ENCODE data around the gene TMEM232. TPM values are rescaled to one million over a fixed set of nuclear protein-coding genes. Genes with fewer than 3 reads are reported as not detected.

TMEM232 gene
- total and polyA plus RNA-seq, 7 donors, result 0.25 to 1.4 (median 0.58) TPM

DNA sequence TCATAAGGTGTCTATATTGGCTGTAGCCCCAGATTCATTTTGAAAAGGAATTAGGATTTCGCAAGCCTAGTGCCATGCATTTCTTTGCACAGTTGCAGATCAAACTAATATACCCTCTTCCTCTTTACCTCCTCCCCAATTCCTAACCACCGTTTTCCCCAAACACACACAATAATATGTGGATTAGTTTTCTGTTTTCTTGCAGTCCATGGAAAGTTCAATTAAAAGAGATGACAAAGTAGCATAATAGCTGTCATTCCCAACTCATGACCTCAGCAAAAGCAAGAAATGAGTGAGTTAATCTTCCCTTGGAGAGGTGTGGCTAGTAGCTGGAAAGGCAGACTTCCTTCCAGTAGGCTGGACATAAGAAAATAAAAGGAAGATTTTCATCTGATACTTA, 349.1 kb downstream of the TMEM232 start:
- intact Hi-C loops (cut with DNase I), result no loop called here
- Histone ChIP-seq H3K4me3 (no peak overlapping the region), H3K36me3 (ENCODE audit: insufficient read depth in 1 of 2, low read depth in 1 of 2) (no peaks in the 10 kb centered on the region), H3K27ac (no peak overlapping the region), H3K27me3 (ENCODE audit: insufficient read depth in 3 of 3, low read length in 2 of 3) (no peaks in the 10 kb centered on the region), H3K4me1 (no peaks in the 10 kb centered on the region), H3K9me3 (no peaks in the 10 kb centered on the region)
- TF ChIP-seq, protein P1, sequence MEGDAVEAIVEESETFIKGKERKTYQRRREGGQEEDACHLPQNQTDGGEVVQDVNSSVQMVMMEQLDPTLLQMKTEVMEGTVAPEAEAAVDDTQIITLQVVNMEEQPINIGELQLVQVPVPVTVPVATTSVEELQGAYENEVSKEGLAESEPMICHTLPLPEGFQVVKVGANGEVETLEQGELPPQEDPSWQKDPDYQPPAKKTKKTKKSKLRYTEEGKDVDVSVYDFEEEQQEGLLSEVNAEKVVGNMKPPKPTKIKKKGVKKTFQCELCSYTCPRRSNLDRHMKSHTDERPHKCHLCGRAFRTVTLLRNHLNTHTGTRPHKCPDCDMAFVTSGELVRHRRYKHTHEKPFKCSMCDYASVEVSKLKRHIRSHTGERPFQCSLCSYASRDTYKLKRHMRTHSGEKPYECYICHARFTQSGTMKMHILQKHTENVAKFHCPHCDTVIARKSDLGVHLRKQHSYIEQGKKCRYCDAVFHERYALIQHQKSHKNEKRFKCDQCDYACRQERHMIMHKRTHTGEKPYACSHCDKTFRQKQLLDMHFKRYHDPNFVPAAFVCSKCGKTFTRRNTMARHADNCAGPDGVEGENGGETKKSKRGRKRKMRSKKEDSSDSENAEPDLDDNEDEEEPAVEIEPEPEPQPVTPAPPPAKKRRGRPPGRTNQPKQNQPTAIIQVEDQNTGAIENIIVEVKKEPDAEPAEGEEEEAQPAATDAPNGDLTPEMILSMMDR (IDR thresholded peaks at IDR 0.05), result no peak
- ATAC-seq (no peak), DNase-seq (no peak)
- whole genome bisulfite sequencing, 3 donors, result 65 to 70% (median 65%) methylated on average over 2 of the region's 2 CpGs

DNA sequence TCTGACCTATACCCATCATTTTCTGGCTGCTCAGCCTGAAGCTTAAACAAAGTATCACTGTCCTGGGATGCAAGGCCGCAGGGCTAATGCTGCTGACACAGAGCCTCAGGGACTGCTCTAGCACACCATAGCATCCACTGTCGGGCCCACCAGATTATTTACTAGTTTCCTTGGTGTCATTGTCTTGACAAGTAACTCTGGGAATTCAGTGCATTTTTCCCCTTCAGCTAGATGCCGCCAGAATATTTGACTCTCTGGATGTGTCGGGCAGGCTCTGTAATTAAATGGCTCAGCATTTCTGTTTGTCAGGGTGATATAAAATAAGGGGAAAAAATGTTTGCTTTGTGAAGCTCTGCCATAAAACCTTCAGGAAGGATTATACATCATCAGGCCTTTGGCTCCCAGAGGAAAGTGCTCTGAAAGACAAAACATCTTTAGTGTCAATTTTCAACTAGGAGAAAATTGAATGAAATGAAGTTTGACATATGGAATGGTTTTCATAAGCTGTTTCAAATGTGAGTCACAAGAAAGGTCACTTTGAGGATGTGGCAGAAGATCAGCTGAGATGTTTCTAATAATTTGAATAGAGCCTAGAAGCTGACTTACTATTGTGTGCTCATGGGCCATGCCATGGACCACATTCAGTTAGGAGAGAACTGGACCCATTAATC, 350.1 kb downstream of the TMEM232 start:
- Histone ChIP-seq H3K4me1 (no peaks in the 10 kb centered on the region), H3K9me3 (no peaks in the 10 kb centered on the region), H3K27ac (no peak overlapping the region), H3K36me3 (ENCODE audit: insufficient read depth in 1 of 2, low read depth in 1 of 2) (no peaks in the 10 kb centered on the region), H3K27me3 (ENCODE audit: insufficient read depth in 3 of 3, low read length in 2 of 3) (no peaks in the 10 kb centered on the region), H3K4me3 (no peak overlapping the region)
- intact Hi-C loops (cut with DNase I), result no loop called here
- 51 to 60% (median 54%) methylated on average over 4 of the region's 4 CpGs for WGBS, 3 donors
- TF ChIP-seq, protein P1 (IDR thresholded peaks at IDR 0.05), result no peak
- DNase-seq (no peak), ATAC-seq (no peak)

DNA sequence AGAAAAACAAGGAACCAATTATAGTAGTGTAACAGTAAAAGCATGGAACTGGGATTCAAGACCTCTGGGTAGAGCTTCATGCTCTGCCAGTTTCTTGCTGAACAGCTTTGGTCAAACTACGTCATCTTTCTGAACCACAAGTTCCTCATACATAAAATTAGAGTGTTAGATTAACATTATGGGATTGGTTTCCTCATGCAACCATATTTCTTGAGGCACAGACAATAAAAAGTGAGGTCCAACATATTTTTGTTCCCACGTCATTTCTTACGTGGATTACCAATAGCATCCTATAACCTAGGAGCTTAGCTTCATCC, 354.8 kb downstream of the TMEM232 start:
- intact Hi-C loops (cut with DNase I), result no loop called here
- no peaks in the 10 kb centered on the region for H3K9me3 ChIP-seq
- H3K4me3 ChIP-seq, result no peak overlapping the region
- no peak for DNase-seq
- no peak for ATAC-seq
- TF ChIP-seq, protein P1 (IDR thresholded peaks at IDR 0.05), result no peak
- no peaks in the 10 kb centered on the region for H3K27me3 ChIP-seq (ENCODE audit: insufficient read depth in 3 of 3, low read length in 2 of 3)
- no peaks in the 10 kb centered on the region for H3K36me3 ChIP-seq (ENCODE audit: insufficient read depth in 1 of 2, low read depth in 1 of 2)
- no peak overlapping the region for H3K27ac ChIP-seq
- WGBS, 3 donors, result 86 to 92% (median 87%) methylated on average over 3 of the region's 3 CpGs
- H3K4me1 ChIP-seq, result no peaks in the 10 kb centered on the region

DNA sequence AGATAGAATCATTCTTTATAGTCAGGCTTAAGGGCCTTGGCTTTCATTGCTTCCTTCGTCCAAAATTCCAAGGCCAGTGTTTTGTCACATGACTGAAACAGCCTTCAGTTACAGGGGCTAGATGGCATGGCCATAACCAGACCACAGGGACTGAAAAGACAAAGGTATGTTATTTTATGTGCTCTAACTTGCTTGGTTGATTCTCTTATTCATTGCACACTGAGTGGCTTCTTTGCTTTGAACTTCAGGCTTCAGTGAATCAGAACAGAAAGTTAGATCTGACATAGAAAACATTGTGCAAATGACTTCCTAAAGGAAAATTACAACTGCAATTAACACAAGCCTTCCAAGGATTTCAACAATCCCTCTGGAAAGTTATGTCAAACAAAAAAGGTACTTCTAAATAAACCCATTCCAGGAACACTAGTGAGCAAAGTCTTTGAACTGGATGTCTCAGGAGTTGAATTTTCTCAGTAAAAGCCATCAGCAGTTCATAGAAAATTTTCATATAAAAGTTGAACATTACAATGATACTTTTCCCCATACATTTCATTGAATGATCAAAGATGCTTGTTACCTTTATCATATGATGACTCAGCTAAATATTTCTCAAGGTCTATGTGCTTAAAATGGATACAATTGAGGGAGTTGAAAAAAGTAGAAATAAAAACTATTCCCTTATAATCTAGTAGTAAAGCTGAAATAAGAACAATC, 355.3 kb downstream of the TMEM232 start:
- H3K27ac ChIP-seq, result no peak overlapping the region
- no peaks in the 10 kb centered on the region for H3K27me3 ChIP-seq (ENCODE audit: insufficient read depth in 3 of 3, low read length in 2 of 3)
- 46 to 67% (median 53%) methylated on average over 1 of the region's 1 CpG for WGBS, 3 donors
- no peaks in the 10 kb centered on the region for H3K4me1 ChIP-seq
- ATAC-seq (no peak), DNase-seq (no peak)
- TF ChIP-seq, protein P1 (IDR thresholded peaks at IDR 0.05), result no peak
- H3K4me3 ChIP-seq, result no peak overlapping the region
- H3K36me3 ChIP-seq (ENCODE audit: insufficient read depth in 1 of 2, low read depth in 1 of 2), result no peaks in the 10 kb centered on the region
- intact Hi-C loops (cut with DNase I), result no loop called here
- H3K9me3 ChIP-seq, result no peaks in the 10 kb centered on the region

Other genes starting within 250 kb of the TMEM232 start
- 10 to 100 TPM; 59.7 to 77.9 (median 63.8) TPM for gene SLC25A46, start 12.3 kb upstream of the TMEM232 start, total RNA-seq
- gene SLC25A46, start 12.3 kb upstream of the TMEM232 start, polyA plus RNA-seq, result 10 to 100 TPM; 26.6 to 91.9 (median 37.7) TPM

All from psoas muscle (tissue), 8 donors.